ENCODE measurements around the gene HIPK2.

- TF ChIP-seq POLR2A (IDR thresholded peaks at IDR 0.05) (no peak), CTCF (IDR thresholded peaks at IDR 0.05) (no peak), POLR2AphosphoS5 (IDR thresholded peaks at IDR 0.05) (no peak)
Measured at GRCh38 chr7:139589474-139589873, 188.3 kb downstream of the HIPK2 start.

All from stomach (tissue), 4 donors.